ENCODE data around the gene FAM53B.

Gene FAM53B

GRCh38 chr10:124676416-124677062 lies 67.6 kb downstream of the FAM53B start:
- no peak overlapping the region for H3K27ac ChIP-seq (ENCODE audit: low read length)

GRCh38 chr10:124675824-124676223 lies 68.4 kb downstream of the FAM53B start:
- H3K4me1 ChIP-seq (ENCODE audit: insufficient read depth, low read length): peaks cover 3% of the 10 kb centered on the region; the same call in 1 of the 2 replicates
- H3K9ac ChIP-seq (ENCODE audit: low read depth, low read length): no peak overlapping the region
- no peak overlapping the region for H3K27ac ChIP-seq (ENCODE audit: low read length)
- H3K9me3 ChIP-seq (ENCODE audit: insufficient read depth, low read depth, low read length): no peaks in the 10 kb centered on the region
- H3K27me3 ChIP-seq (ENCODE audit: insufficient read depth, low read length): no peaks in the 10 kb centered on the region
- peaks cover 10% of the 10 kb centered on the region for H3K36me3 ChIP-seq (ENCODE audit: insufficient read depth, low read depth, low read length)
- no peak overlapping the region for H3K4me3 ChIP-seq (ENCODE audit: low read length)

More at GRCh38 chr10:124676416-124677062, 67.6 kb downstream of the FAM53B start:
- H3K9me3 ChIP-seq (ENCODE audit: insufficient read depth, low read depth, low read length): no peaks in the 10 kb centered on the region
- no peak overlapping the region for H3K4me3 ChIP-seq (ENCODE audit: low read length)
- H3K9ac ChIP-seq (ENCODE audit: low read depth, low read length): no peak overlapping the region
- H3K27me3 ChIP-seq (ENCODE audit: insufficient read depth, low read length): no peaks in the 10 kb centered on the region
- H3K4me1 ChIP-seq (ENCODE audit: insufficient read depth, low read length): peaks cover 3% of the 10 kb centered on the region; the same call in 1 of the 2 replicates
- H3K36me3 ChIP-seq (ENCODE audit: insufficient read depth, low read depth, low read length): peaks cover 17% of the 10 kb centered on the region

GRCh38 chr10:124675261-124675660 lies 68.9 kb downstream of the FAM53B start:
- H3K27ac ChIP-seq (ENCODE audit: low read length): no peak overlapping the region
- no peaks in the 10 kb centered on the region for H3K27me3 ChIP-seq (ENCODE audit: insufficient read depth, low read length)
- H3K4me1 ChIP-seq (ENCODE audit: insufficient read depth, low read length): peaks cover 3% of the 10 kb centered on the region; the same call in 1 of the 2 replicates
- no peak overlapping the region for H3K4me3 ChIP-seq (ENCODE audit: low read length)
- peaks cover 5% of the 10 kb centered on the region for H3K36me3 ChIP-seq (ENCODE audit: insufficient read depth, low read depth, low read length)
- no peaks in the 10 kb centered on the region for H3K9me3 ChIP-seq (ENCODE audit: insufficient read depth, low read depth, low read length)
- no peak overlapping the region for H3K9ac ChIP-seq (ENCODE audit: low read depth, low read length)

- Histone ChIP-seq H3K9me3 (ENCODE audit: insufficient read depth, low read depth, low read length) (no peaks in the 10 kb centered on the region), H3K27me3 (ENCODE audit: insufficient read depth, low read length) (no peaks in the 10 kb centered on the region), H3K4me1 (ENCODE audit: insufficient read depth, low read length) (peaks cover 3% of the 10 kb centered on the region; the same call in 1 of the 2 replicates), H3K9ac (ENCODE audit: low read depth, low read length) (no peak overlapping the region), H3K4me3 (ENCODE audit: low read length) (no peak overlapping the region), H3K36me3 (ENCODE audit: insufficient read depth, low read depth, low read length) (no peaks in the 10 kb centered on the region; the same call in 1 of the 2 replicates), H3K27ac (ENCODE audit: low read length) (no peak overlapping the region)
Measured at GRCh38 chr10:124674768-124675222, 69.4 kb downstream of the FAM53B start.

GRCh38 chr10:124672181-124672638 lies 72.0 kb downstream of the FAM53B start:
- H3K27ac ChIP-seq (ENCODE audit: low read length): no peak overlapping the region

GRCh38 chr10:124671486-124672075 lies 72.6 kb downstream of the FAM53B start:
- no peaks in the 10 kb centered on the region for H3K36me3 ChIP-seq (ENCODE audit: insufficient read depth, low read depth, low read length)
- no peak overlapping the region for H3K9ac ChIP-seq (ENCODE audit: low read depth, low read length)
- no peak overlapping the region for H3K27ac ChIP-seq (ENCODE audit: low read length)
- no peak overlapping the region for H3K4me3 ChIP-seq (ENCODE audit: low read length)
- H3K27me3 ChIP-seq (ENCODE audit: insufficient read depth, low read length): no peaks in the 10 kb centered on the region
- no peaks in the 10 kb centered on the region for H3K9me3 ChIP-seq (ENCODE audit: insufficient read depth, low read depth, low read length)
- H3K4me1 ChIP-seq (ENCODE audit: insufficient read depth, low read length): peaks cover 3% of the 10 kb centered on the region

More at GRCh38 chr10:124672181-124672638, 72.0 kb downstream of the FAM53B start:
- Histone ChIP-seq H3K27me3 (ENCODE audit: insufficient read depth, low read length) (no peaks in the 10 kb centered on the region), H3K4me3 (ENCODE audit: low read length) (no peak overlapping the region), H3K9me3 (ENCODE audit: insufficient read depth, low read depth, low read length) (no peaks in the 10 kb centered on the region), H3K36me3 (ENCODE audit: insufficient read depth, low read depth, low read length) (no peaks in the 10 kb centered on the region), H3K4me1 (ENCODE audit: insufficient read depth, low read length) (peaks cover 3% of the 10 kb centered on the region), H3K9ac (ENCODE audit: low read depth, low read length) (no peak overlapping the region)

- no peak overlapping the region for H3K27ac ChIP-seq (ENCODE audit: low read length)
- no peaks in the 10 kb centered on the region for H3K36me3 ChIP-seq (ENCODE audit: insufficient read depth, low read depth, low read length)
- no peak overlapping the region for H3K4me3 ChIP-seq (ENCODE audit: low read length)
- H3K4me1 ChIP-seq (ENCODE audit: insufficient read depth, low read length): peaks cover 3% of the 10 kb centered on the region
- no peaks in the 10 kb centered on the region for H3K9me3 ChIP-seq (ENCODE audit: insufficient read depth, low read depth, low read length)
- H3K9ac ChIP-seq (ENCODE audit: low read depth, low read length): no peak overlapping the region
- H3K27me3 ChIP-seq (ENCODE audit: insufficient read depth, low read length): no peaks in the 10 kb centered on the region
Measured at GRCh38 chr10:124670849-124671248, 73.3 kb downstream of the FAM53B start.

GRCh38 chr10:124669824-124670654 lies 74.1 kb downstream of the FAM53B start:
- peaks cover 3% of the 10 kb centered on the region for H3K4me1 ChIP-seq (ENCODE audit: insufficient read depth, low read length)
- H3K9ac ChIP-seq (ENCODE audit: low read depth, low read length): no peak overlapping the region
- no peak overlapping the region for H3K4me3 ChIP-seq (ENCODE audit: low read length)
- H3K36me3 ChIP-seq (ENCODE audit: insufficient read depth, low read depth, low read length): no peaks in the 10 kb centered on the region
- H3K9me3 ChIP-seq (ENCODE audit: insufficient read depth, low read depth, low read length): no peaks in the 10 kb centered on the region
- H3K27ac ChIP-seq (ENCODE audit: low read length): no peak overlapping the region
- H3K27me3 ChIP-seq (ENCODE audit: insufficient read depth, low read length): no peaks in the 10 kb centered on the region

- Histone ChIP-seq H3K36me3 (ENCODE audit: insufficient read depth, low read depth, low read length) (no peaks in the 10 kb centered on the region), H3K4me3 (ENCODE audit: low read length) (no peak overlapping the region), H3K27me3 (ENCODE audit: insufficient read depth, low read length) (no peaks in the 10 kb centered on the region), H3K4me1 (ENCODE audit: insufficient read depth, low read length) (peaks cover 3% of the 10 kb centered on the region), H3K27ac (ENCODE audit: low read length) (no peak overlapping the region), H3K9ac (ENCODE audit: low read depth, low read length) (no peak overlapping the region), H3K9me3 (ENCODE audit: insufficient read depth, low read depth, low read length) (no peaks in the 10 kb centered on the region)
Measured at GRCh38 chr10:124669141-124669823, 74.9 kb downstream of the FAM53B start.

GRCh38 chr10:124668517-124669051 lies 75.6 kb downstream of the FAM53B start:
- H3K36me3 ChIP-seq (ENCODE audit: insufficient read depth, low read depth, low read length): no peaks in the 10 kb centered on the region
- H3K9ac ChIP-seq (ENCODE audit: low read depth, low read length): no peak overlapping the region
- no peaks in the 10 kb centered on the region for H3K9me3 ChIP-seq (ENCODE audit: insufficient read depth, low read depth, low read length)
- H3K27me3 ChIP-seq (ENCODE audit: insufficient read depth, low read length): no peaks in the 10 kb centered on the region
- no peak overlapping the region for H3K27ac ChIP-seq (ENCODE audit: low read length)
- H3K4me3 ChIP-seq (ENCODE audit: low read length): no peak overlapping the region
- peaks cover 3% of the 10 kb centered on the region for H3K4me1 ChIP-seq (ENCODE audit: insufficient read depth, low read length)

Measured in iPS-20b (cell line).